H1 (cell line): ENCODE data around the gene RUNX1. TPM values are rescaled to one million over a fixed set of nuclear protein-coding genes. Genes with fewer than 3 reads are reported as not detected.

Experiments used
- CTCF ChIA-PET: fragments of 300-600 bp; sonication (Branson Sonifier 250); formaldehyde crosslinking; loops from one replicate; lab custom pipeline; 2021; ENCODE audit not compliant: partially characterized antibody; lab: Charles Lee
- POLR2A ChIA-PET: fragments of 300-600 bp; sonication (Branson Sonifier 250); formaldehyde crosslinking; loops from one replicate; lab custom pipeline; 2021; ENCODE audit warnings: inconsistent platforms; ENCODE audit not compliant: partially characterized antibody; lab: Charles Lee
- DNase-seq, 2 experiments: peaks; one replicate each; pipeline versions ENCODE4 v3.0.0 to v3.0.0-alpha.2; 2010 to 2022; ENCODE audit warnings: low spot score in 2 of 2, low read depth in 1 of 2, mixed read lengths in 1 of 2
- FAIRE-seq: peaks from 2 replicates; lab custom pipeline; 2011; peaks lifted over from hg19 to GRCh38; lab: Jason Lieb, UNC
- H2AFZ ChIP-seq: 2 replicates; pipeline ENCODE4 v1.8.1; 2012; ENCODE audit warnings: low read length, inconsistent platforms
- H2AK5ac ChIP-seq: 2 replicates; pipeline ENCODE4 v1.6.1; 2013; ENCODE audit warnings: low read depth, low read length
- H2BK120ac ChIP-seq: replicated peaks from 2 replicates; pipeline ENCODE3; 2013; ENCODE audit warnings: low read depth, low read length, inconsistent platforms
- H2BK12ac ChIP-seq: 2 replicates; pipeline ENCODE4 v1.6.1; 2013; ENCODE audit warnings: low read depth, low read length
- H2BK15ac ChIP-seq: 2 replicates; pipeline ENCODE4 v1.6.1; 2013; ENCODE audit warnings: low read length
- H2BK20ac ChIP-seq: 2 replicates; pipeline ENCODE4 v1.6.1; 2013; ENCODE audit warnings: low read length
- H2BK5ac ChIP-seq: 2 replicates; pipeline ENCODE4 v1.6.1; 2013; ENCODE audit warnings: low read depth, low read length
- H3K14ac ChIP-seq: 2 replicates; pipeline ENCODE4 v1.6.1; 2013; ENCODE audit warnings: inconsistent platforms; ENCODE audit not compliant: insufficient read length
- H3K18ac ChIP-seq: 2 replicates; pipeline ENCODE4 v1.6.1; 2013; ENCODE audit warnings: low read length; ENCODE audit errors: extremely low read depth
- H3K23ac ChIP-seq: 2 replicates; pipeline ENCODE4 v1.6.1; 2013; ENCODE audit warnings: inconsistent platforms; ENCODE audit not compliant: insufficient read length
- H3K23me2 ChIP-seq: 2 replicates; pipeline ENCODE4 v1.6.1; 2013; ENCODE audit warnings: low read depth, low read length
- H3K27ac ChIP-seq: 2 replicates; pipeline ENCODE4 v1.6.1; 2011; ENCODE audit warnings: low read depth, low read length, inconsistent platforms
- H3K27me3 ChIP-seq, 4 experiments: replicated peaks in 1 of 4; 1 replicate in 1 of 4; 2 replicates in 3 of 4; pipeline versions ENCODE4 v1.6.1 to v1.8.1; 2011 to 2013; ENCODE audit warnings: low read length in 3 of 4, mild to moderate bottlenecking in 3 of 4, inconsistent platforms in 2 of 4, mixed read lengths in 2 of 4, moderate library complexity in 1 of 4; ENCODE audit not compliant: control insufficient read depth in 3 of 4, insufficient read depth in 3 of 4; ENCODE audit errors: extremely low read depth in 1 of 4
- H3K36me3 ChIP-seq, 4 experiments: 2 replicates each; pipeline versions ENCODE4 v1.6.1 to v1.8.1; 2011 to 2013; ENCODE audit warnings: mild to moderate bottlenecking in 4 of 4, low read length in 3 of 4, moderate library complexity in 2 of 4, control low read depth in 1 of 4, inconsistent platforms in 1 of 4; ENCODE audit not compliant: insufficient read depth in 4 of 4, control insufficient read depth in 2 of 4
- H3K4ac ChIP-seq: replicated peaks from 2 replicates; pipeline ENCODE3; 2013; ENCODE audit warnings: low read length, low read depth, mixed read lengths, inconsistent platforms; ENCODE audit not compliant: insufficient read length
- H3K4me1 ChIP-seq, 4 experiments: replicated peaks in 1 of 4; 1 replicate in 1 of 4; 2 replicates in 3 of 4; pipeline versions ENCODE4 v1.6.1 to v1.8.1; 2011 to 2013; ENCODE audit warnings: low read length in 3 of 4, inconsistent platforms in 2 of 4, mixed read lengths in 1 of 4; ENCODE audit not compliant: insufficient read depth in 4 of 4, control insufficient read depth in 3 of 4
- H3K4me2 ChIP-seq, 2 experiments: 2 replicates each; pipeline versions ENCODE4 v1.6.1 to v1.8.1; 2011 to 2013; ENCODE audit warnings: low read depth in 2 of 2, low read length in 2 of 2, control low read depth in 1 of 2, inconsistent platforms in 1 of 2, mild to moderate bottlenecking in 1 of 2; ENCODE audit not compliant: insufficient read depth in 1 of 2
- H3K4me3 ChIP-seq, 4 experiments: fragments of 200-600, 300-600 bp in 1 of 4; sonication (generic), shearing (Covaris generic), sonication (Bioruptor Twin) in 1 of 4; 2 replicates each; pipeline versions ENCODE4 v1.5.1 to v1.8.1; 2011 to 2016; ENCODE audit warnings: low read length in 4 of 4, low read depth in 3 of 4, control low read depth in 2 of 4, inconsistent platforms in 2 of 4, mild to moderate bottlenecking in 2 of 4, mixed read lengths in 1 of 4, moderate library complexity in 1 of 4; ENCODE audit not compliant: insufficient read depth in 2 of 4; ENCODE audit errors: extremely low read depth in 1 of 4
- H3K56ac ChIP-seq: replicated peaks from 2 replicates; pipeline ENCODE3; 2013; ENCODE audit warnings: low read depth, mild to moderate bottlenecking, mixed read lengths, low read length, inconsistent platforms; ENCODE audit not compliant: insufficient read length
- H3K79me1 ChIP-seq: 2 replicates; pipeline ENCODE4 v1.6.1; 2013; ENCODE audit warnings: low read depth, low read length, control low read depth
- H3K79me2 ChIP-seq, 2 experiments: 2 replicates each; pipeline versions ENCODE4 v1.6.1 to v1.8.1; 2012 to 2013; ENCODE audit warnings: low read length in 2 of 2, mild to moderate bottlenecking in 2 of 2, inconsistent platforms in 1 of 2; ENCODE audit not compliant: insufficient read depth in 2 of 2, control insufficient read depth in 1 of 2
- H3K9ac ChIP-seq, 4 experiments: replicated peaks in 1 of 4; 1 replicate in 1 of 4; 2 replicates in 3 of 4; pipeline versions ENCODE4 v1.6.1 to v1.8.1; 2011 to 2013; ENCODE audit warnings: low read depth in 3 of 4, low read length in 3 of 4, control low read depth in 2 of 4, mild to moderate bottlenecking in 2 of 4, moderate library complexity in 2 of 4, inconsistent platforms in 1 of 4; ENCODE audit errors: extremely low read depth in 1 of 4
- H3K9me3 ChIP-seq, 2 experiments: 2 replicates each; pipeline versions ENCODE4 v1.6.1 to v1.8.1; 2012 to 2013; ENCODE audit warnings: mild to moderate bottlenecking in 2 of 2, moderate library complexity in 2 of 2, control low read depth in 1 of 2, inconsistent platforms in 1 of 2, low read depth in 1 of 2, low read length in 1 of 2, mixed read lengths in 1 of 2; ENCODE audit not compliant: insufficient read depth in 2 of 2
- H4K20me1 ChIP-seq, 2 experiments: replicated peaks in 1 of 2; 2 replicates each; pipeline versions ENCODE3 to v1.8.1; 2011 to 2013; ENCODE audit warnings: inconsistent platforms in 2 of 2, low read length in 2 of 2, mild to moderate bottlenecking in 1 of 2; ENCODE audit not compliant: insufficient read depth in 2 of 2, control insufficient read depth in 1 of 2
- H4K5ac ChIP-seq: 2 replicates; pipeline ENCODE4 v1.6.1; 2013; ENCODE audit warnings: low read length, low read depth, mixed read lengths, inconsistent platforms; ENCODE audit not compliant: insufficient read length
- H4K8ac ChIP-seq: 2 replicates; pipeline ENCODE4 v1.8.0; 2013; ENCODE audit warnings: mild to moderate bottlenecking, moderate library complexity, low read length, inconsistent platforms; ENCODE audit not compliant: insufficient read depth; ENCODE audit errors: extremely low read depth
- H4K91ac ChIP-seq: replicated peaks from 2 replicates; pipeline ENCODE3; 2013; ENCODE audit warnings: low read length, mixed read lengths, inconsistent platforms; ENCODE audit not compliant: insufficient read length
- KDM5A ChIP-seq: fragments of 200-600 bp; IDR thresholded peaks from 2 replicates; pipeline ENCODE4 v1.7.1; 2012; ENCODE audit warnings: mild to moderate bottlenecking, low read length, inconsistent platforms, mixed read lengths
- POLR2AphosphoS5 ChIP-seq: IDR thresholded peaks from 2 replicates; pipeline ENCODE4 v1.6.1; 2011; ENCODE audit warnings: low read depth, low read length
- SIRT6 ChIP-seq: IDR thresholded peaks from one replicate; pipeline ENCODE4 v1.7.1; 2012; ENCODE audit warnings: low read length, inconsistent platforms
- TAF1 ChIP-seq: IDR thresholded peaks from 2 replicates; pipeline ENCODE4 v1.6.1; 2011; ENCODE audit warnings: mild to moderate bottlenecking, low read depth, low read length
- WGBS, 2 experiments: shearing (Covaris generic) in 1 of 2; methylation state at CpG; one replicate each; pipeline versions ENCODE4 v1.1.6 to v1.1.7; 2013 to 2015; ENCODE audit warnings: low lambda C conversion rate in 2 of 2, mixed read lengths in 2 of 2, inconsistent platforms in 1 of 2, low coverage in 1 of 2, missing lambda C conversion rate in 1 of 2; ENCODE audit not compliant: insufficient replicate concordance in 2 of 2, insufficient coverage in 1 of 2, insufficient read length in 1 of 2; ENCODE audit errors: extremely low coverage in 1 of 2, missing lambda C conversion rate in 1 of 2; 5-methylcytosine and 5-hydroxymethylcytosine counted together
- polyA plus RNA-seq, 7 experiments: library from polyadenylated mRNA; depleted of rRNA in 3 of 7; stranded (reverse) in 5 of 7; unstranded in 2 of 7; fragments of >200 nt in 5 of 7; fragments of 200-250 nt in 2 of 7; gene quantifications; 1 replicate in 5 of 7; 2 replicates in 1 of 7; 4 replicates in 1 of 7; pipeline versions ENCODE4 v1.2.1 to v1.2.3, GENCODE V29; 2011 to 2013; ENCODE audit warnings: missing spikeins in 2 of 7, mixed read lengths in 2 of 7
- total RNA-seq: library from RNA; stranded (reverse); fragmentation: NEBNext Ultra II Directional; extraction: Animal tissue kit (Norgen Biotek cat#: 25700); gene quantifications from 2 replicates; pipeline ENCODE4 v1.2.1, GENCODE V29; 2021

The RUNX1 gene
- total and polyA plus RNA-seq, 2 of the 8 experiments (the other 6 are each of a cell fraction or from before 2014, with no cell fraction given) = 0.20 to 0.60 TPM

- whole genome bisulfite sequencing, 2 experiments = 91% methylated on average over 3 of the region's 3 CpGs; no CpG with 5 or more reads in 1 of the 2 experiments
- POLR2A ChIA-PET = no interaction called here
Observed at GRCh38 chr21:34764715-34765284, 284.3 kb downstream of the RUNX1 start.

More at GRCh38 chr21:34764715-34765284, 284.3 kb downstream of the RUNX1 start:
- Histone ChIP-seq H3K23ac (no peak overlapping the region), H3K4me2 (no peak overlapping the region), H2AK5ac (no peak overlapping the region), H2BK120ac (no peak overlapping the region), H4K5ac (no peak overlapping the region), H3K4ac (no peak overlapping the region), H3K36me3 (no peaks in the 10 kb centered on the region), H3K27ac (no peak overlapping the region), H2AFZ (no peak overlapping the region), H3K79me1 (no peaks in the 10 kb centered on the region), H3K56ac (no peak overlapping the region), H3K18ac (no peak overlapping the region), H3K27me3 (no peaks in the 10 kb centered on the region), H4K8ac (no peak overlapping the region), H3K14ac (no peak overlapping the region), H3K9me3 (no peaks in the 10 kb centered on the region; a peak in 1 of 4 replicates), H3K79me2 (no peaks in the 10 kb centered on the region), H3K9ac (no peak overlapping the region), H3K4me3 (no peak overlapping the region), H3K23me2 (no peaks in the 10 kb centered on the region), H4K20me1 (no peaks in the 10 kb centered on the region), H2BK12ac (no peak overlapping the region), H3K4me1 (no peaks in the 10 kb centered on the region), H4K91ac (no peak overlapping the region), H2BK5ac (no peak overlapping the region), H2BK15ac (no peak overlapping the region), H2BK20ac (no peak overlapping the region)
- no peak for TF ChIP-seq SIRT6
- no peak for TF ChIP-seq TAF1
- TF ChIP-seq POLR2AphosphoS5 = no peak
- TF ChIP-seq KDM5A = no peak
- CTCF ChIA-PET = interaction anchor here (0.6 to 2.0 kb wide), 4 partner anchors 19 to 1097 kb away, joined by 3 to 9 read pairs (median 4); no protein-coding TSS in a partner anchor
- no peak for DNase-seq
- FAIRE-seq = no peak
